Upper lobe of right lung (tissue), 1 donor: ENCODE results near the gene OCIAD1. TPM values are rescaled to one million over a fixed set of nuclear protein-coding genes. Genes with fewer than 3 reads are reported as not detected.
"Not testable (repeated sequence)": the region's sequence is repeated elsewhere in the genome, so short reads cannot be mapped to it uniquely, and the experiment has no call there.

Experiments
- ATAC-seq: fragments of 200-7000 bp; cut with Tn5 transposase; one replicate; pipeline ENCODE4 v1.9.1; 2020; ENCODE audit warnings: mild to moderate bottlenecking, moderate library complexity
- DNase-seq: peaks from one replicate; pipeline ENCODE4 v3.0.0-alpha.2; 2020
- H3K27ac ChIP-seq: fragments of 200-600 bp; one replicate; pipeline ENCODE4 v1.8.0; 2022
- H3K27me3 ChIP-seq: fragments of 200-600 bp; one replicate; pipeline ENCODE4 v1.8.0; 2022; ENCODE audit warnings: mild to moderate bottlenecking
- H3K36me3 ChIP-seq: fragments of 200-600 bp; one replicate; pipeline ENCODE4 v1.8.0; 2022
- H3K4me1 ChIP-seq: fragments of 200-600 bp; one replicate; pipeline ENCODE4 v1.8.0; 2022
- H3K4me3 ChIP-seq: fragments of 200-600 bp; one replicate; pipeline ENCODE4 v1.8.0; 2022; ENCODE audit warnings: mild to moderate bottlenecking
- H3K9me3 ChIP-seq: fragments of 200-600 bp; one replicate; pipeline ENCODE4 v1.8.0; 2022
- CTCF ChIP-seq: fragments of 200-600 bp; IDR thresholded peaks from one replicate; pipeline ENCODE4 v1.8.0; 2022; ENCODE audit warnings: antibody characterized with exemption
- intact Hi-C: fragments of 100-400 bp; cut with DNase I; formaldehyde crosslinking; loops from one replicate; pipeline ENCODE4 v1.11.0; 2022
- total RNA-seq: library from RNA; stranded (reverse); fragmentation: NEBNext Ultra II Directional; extraction: Animal tissue kit (Norgen Biotek cat#: 25700); gene quantifications from one replicate; pipeline ENCODE4 v1.2.1, GENCODE V29; 2021
- donor health status: DM: no; HTN: yes; CAD: no; lungs with severe emphysema.

Gene OCIAD1
- total RNA-seq, 1 donor from 2014 or later: 101 TPM

DNA sequence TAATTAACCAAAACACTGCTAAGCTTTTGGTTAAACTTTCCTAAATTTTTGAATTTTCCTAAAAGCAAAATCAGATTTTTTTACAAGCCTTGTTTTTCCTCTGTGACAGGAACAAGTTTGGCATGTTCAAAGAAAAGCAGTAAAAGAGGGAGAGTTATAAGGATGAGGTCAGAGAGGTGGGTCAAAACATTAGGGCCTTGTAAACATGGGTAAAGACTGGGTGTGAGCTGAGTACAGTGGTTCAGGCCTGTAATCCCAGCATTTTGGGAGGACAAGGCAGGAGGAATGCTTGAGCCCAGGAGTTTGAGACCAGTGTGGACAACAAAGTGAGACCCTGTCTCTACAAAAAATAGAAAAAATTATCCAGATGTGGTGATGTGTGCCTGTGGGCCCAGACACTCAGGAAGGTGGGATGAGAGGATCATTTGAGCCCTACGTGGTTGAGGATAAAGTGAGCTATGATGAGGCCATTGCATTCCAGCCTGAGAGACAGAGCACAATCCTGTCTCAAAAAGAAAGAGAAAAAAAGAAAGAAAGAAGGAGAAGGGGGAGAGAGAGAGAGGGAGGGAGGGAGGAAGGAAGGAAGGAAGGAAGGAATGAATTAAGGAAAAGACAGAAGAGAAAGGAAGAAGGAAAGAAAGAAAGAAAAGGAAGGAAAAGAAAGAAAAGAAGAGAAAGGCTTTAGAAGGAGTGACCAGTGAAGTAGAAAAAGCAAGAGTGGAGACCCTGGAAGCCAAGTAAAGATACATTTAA lies 33.8 kb upstream of the OCIAD1 start:
- Histone ChIP-seq H3K36me3 (no peaks in the 10 kb centered on the region), H3K27me3 (no peaks in the 10 kb centered on the region), H3K4me3 (no peak overlapping the region), H3K27ac (no peak overlapping the region), H3K9me3 (no peaks in the 10 kb centered on the region), H3K4me1 (no peaks in the 10 kb centered on the region)
- ATAC-seq (no peak), DNase-seq (no peak)
- TF ChIP-seq CTCF: no peak
- intact Hi-C loops: no loop called here

DNA sequence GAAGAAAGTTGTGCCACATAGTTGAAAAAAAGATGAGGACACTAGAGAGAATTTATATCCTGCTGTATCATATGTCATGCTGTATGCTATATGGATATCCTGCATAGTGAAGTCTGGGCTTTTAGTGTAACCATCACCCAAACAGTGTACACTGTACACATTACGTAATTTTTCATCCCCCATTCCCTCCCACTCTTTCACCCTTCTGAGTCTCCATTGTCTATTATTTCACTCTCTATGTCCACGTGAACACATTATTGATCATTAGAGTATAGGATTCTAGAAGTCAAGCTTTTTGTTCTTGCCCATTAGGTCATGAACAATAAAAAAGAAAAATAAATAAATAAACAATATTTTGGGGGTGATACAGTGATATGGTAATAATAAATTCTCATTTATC lies 32.8 kb upstream of the OCIAD1 start:
- H3K4me1 ChIP-seq: no peaks in the 10 kb centered on the region
- H3K4me3 ChIP-seq: no peak overlapping the region
- no peak for TF ChIP-seq CTCF
- H3K36me3 ChIP-seq: no peaks in the 10 kb centered on the region
- DNase-seq (no peak), ATAC-seq (no peak)
- no peaks in the 10 kb centered on the region for H3K27me3 ChIP-seq
- no peaks in the 10 kb centered on the region for H3K9me3 ChIP-seq
- intact Hi-C loops: no loop called here
- no peak overlapping the region for H3K27ac ChIP-seq

DNA sequence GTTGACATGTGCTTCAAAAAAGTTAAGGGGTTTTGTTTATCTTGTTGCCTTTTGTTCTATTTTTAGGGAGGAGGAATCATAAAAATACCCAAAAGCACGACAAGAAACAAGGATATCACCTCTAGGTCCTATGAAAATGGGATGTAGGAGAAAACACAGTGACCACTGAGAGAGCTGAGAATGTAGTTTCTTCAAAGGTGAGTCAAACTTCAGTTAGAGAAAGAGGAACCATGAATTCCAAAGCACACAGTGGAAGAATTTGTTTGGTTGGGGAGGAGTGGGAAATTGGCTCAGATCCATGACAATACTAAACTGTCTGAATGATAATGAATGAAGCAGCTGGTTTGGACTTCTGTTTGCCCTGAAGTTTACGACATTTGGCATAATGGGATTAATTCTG lies 31.7 kb upstream of the OCIAD1 start:
- Histone ChIP-seq H3K4me1 (no peaks in the 10 kb centered on the region), H3K9me3 (no peaks in the 10 kb centered on the region), H3K4me3 (no peak overlapping the region), H3K36me3 (no peaks in the 10 kb centered on the region), H3K27ac (no peak overlapping the region), H3K27me3 (no peaks in the 10 kb centered on the region)
- intact Hi-C loops: no loop called here
- no peak for TF ChIP-seq CTCF
- DNase-seq (no peak), ATAC-seq (no peak)

DNA sequence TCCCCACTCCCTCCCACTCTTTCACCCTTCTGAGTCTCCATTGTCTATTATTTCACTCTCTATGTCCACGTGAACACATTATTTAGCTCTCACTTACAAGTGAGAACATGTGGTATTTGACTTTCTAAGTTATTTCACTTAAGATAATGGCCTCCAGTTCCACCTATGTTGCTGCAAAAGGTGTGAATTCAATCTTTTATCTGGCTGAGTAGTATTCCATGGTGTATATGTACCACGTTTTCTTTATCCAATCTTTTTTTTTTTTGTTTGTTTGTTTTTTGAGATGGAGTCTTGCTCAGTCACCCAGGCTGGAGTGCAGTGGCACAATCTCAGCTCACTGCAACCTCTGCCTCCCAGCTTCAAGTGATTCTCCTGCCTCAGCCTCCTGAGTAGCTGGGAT lies 30.7 kb upstream of the OCIAD1 start:
- H3K36me3 ChIP-seq, H3K9me3 ChIP-seq, ATAC-seq, H3K27ac ChIP-seq, intact Hi-C loops, DNase-seq, H3K27me3 ChIP-seq, H3K4me3 ChIP-seq, H3K4me1 ChIP-seq: not testable (repeated sequence)

DNA sequence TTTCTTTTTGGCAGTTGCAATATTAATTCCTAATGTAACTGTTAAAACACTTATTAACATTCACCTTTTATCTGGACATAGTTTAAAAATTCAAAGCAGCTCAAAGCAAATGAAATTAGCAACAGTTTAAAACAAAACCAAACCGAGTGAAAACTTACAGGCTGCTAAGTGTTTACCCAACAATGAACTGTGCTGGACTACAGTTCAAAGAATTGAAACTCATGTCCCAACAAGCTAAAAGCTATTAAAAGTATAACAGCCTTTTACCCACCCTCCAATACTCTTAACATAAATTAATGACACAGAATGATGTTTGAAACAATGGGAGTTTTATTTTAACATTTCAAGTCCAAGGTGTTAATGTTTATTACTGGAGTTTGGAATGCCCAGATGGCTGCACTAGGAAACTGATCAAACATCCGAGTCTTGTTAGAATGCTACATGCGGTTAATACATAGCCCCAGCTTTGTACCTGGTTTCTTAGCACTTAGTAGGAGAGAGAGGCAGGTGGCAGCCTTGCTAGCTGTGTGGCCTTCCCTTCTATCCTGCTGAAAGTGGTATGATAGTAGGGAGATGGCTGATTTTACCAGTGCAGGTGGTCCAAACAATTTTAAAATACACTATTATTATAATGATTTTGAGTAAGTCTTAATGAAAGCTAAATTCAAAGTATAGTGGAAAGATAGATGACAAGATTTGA lies 29.7 kb upstream of the OCIAD1 start:
- Histone ChIP-seq H3K27me3 (no peaks in the 10 kb centered on the region), H3K27ac (no peak overlapping the region), H3K4me1 (no peaks in the 10 kb centered on the region), H3K4me3 (no peak overlapping the region), H3K36me3 (no peaks in the 10 kb centered on the region), H3K9me3 (no peaks in the 10 kb centered on the region)
- no peak for TF ChIP-seq CTCF
- ATAC-seq (no peak), DNase-seq (no peak)
- intact Hi-C loops: no loop called here

- no peaks in the 10 kb centered on the region for H3K27me3 ChIP-seq
- TF ChIP-seq CTCF: no peak
- no peak overlapping the region for H3K27ac ChIP-seq
- H3K4me1 ChIP-seq: no peaks in the 10 kb centered on the region
- intact Hi-C loops: no loop called here
- no peaks in the 10 kb centered on the region for H3K9me3 ChIP-seq
- no peak for DNase-seq
- no peaks in the 10 kb centered on the region for H3K36me3 ChIP-seq
- peak; percentile 79 for ATAC-seq
- no peak overlapping the region for H3K4me3 ChIP-seq
These were observed 26.1 kb upstream of the OCIAD1 start for GRCh38 chr4:48804584-48805301.
